CD4-positive, alpha-beta memory T cell (primary cell): ENCODE data around the gene FHIT. TPM values are rescaled to one million over a fixed set of nuclear protein-coding genes. Genes with fewer than 3 reads are reported as not detected.

Experiments
- CTCF ChIA-PET: fragments of 350-600 bp; sonication (Branson Sonifier 250); formaldehyde crosslinking; loops from one replicate; lab custom pipeline; 2021; ENCODE audit warnings: inconsistent platforms; ENCODE audit not compliant: partially characterized antibody; lab: Charles Lee
- POLR2A ChIA-PET: fragments of 350-600 bp; sonication (Branson Sonifier 250); formaldehyde crosslinking; loops from one replicate; lab custom pipeline; 2021; ENCODE audit not compliant: partially characterized antibody; lab: Charles Lee
- DNase-seq, 5 donors: peaks; one replicate each; pipeline versions ENCODE4 v3.0.0 to v3.0.0-alpha.2; 2020 to 2022; ENCODE audit warnings: mixed read lengths in 1 of 5
- H3K27ac ChIP-seq: one replicate; pipeline ENCODE4 v1.7.0; 2013; ENCODE audit warnings: low read depth, low read length
- H3K27me3 ChIP-seq: 2 replicates; pipeline ENCODE4 v1.7.0; 2013; ENCODE audit warnings: mild to moderate bottlenecking, low read length, moderate library complexity; ENCODE audit not compliant: insufficient read depth
- H3K36me3 ChIP-seq: 2 replicates; pipeline ENCODE4 v1.7.0; 2013; ENCODE audit warnings: mild to moderate bottlenecking, low read length, moderate library complexity; ENCODE audit not compliant: insufficient read depth
- H3K4me1 ChIP-seq: 2 replicates; pipeline ENCODE4 v1.7.0; 2013; ENCODE audit warnings: mild to moderate bottlenecking, low read length, moderate library complexity; ENCODE audit not compliant: insufficient read depth
- H3K4me3 ChIP-seq, 2 donors: one replicate each; pipeline ENCODE4 v1.7.0; 2013; ENCODE audit warnings: low read length in 2 of 2, mild to moderate bottlenecking in 1 of 2
- H3K9me3 ChIP-seq, 2 donors: one replicate each; pipeline ENCODE4 v1.7.0; 2013; ENCODE audit warnings: low read length in 2 of 2, control low read depth in 1 of 2; ENCODE audit not compliant: control insufficient read depth in 1 of 2
- H3K27ac Mint-ChIP-seq, 7 donors: one replicate each; pipeline ENCODE4 v1.8.0; 2020 to 2021; ENCODE audit warnings: mixed read lengths in 7 of 7, mild to moderate bottlenecking in 6 of 7, inconsistent platforms in 3 of 7, moderate library complexity in 3 of 7
- H3K27me3 Mint-ChIP-seq, 2 donors: one replicate each; pipeline ENCODE4 v1.8.0; 2020 to 2021; ENCODE audit warnings: mixed read lengths in 2 of 2
- H3K36me3 Mint-ChIP-seq, 2 donors: one replicate each; pipeline ENCODE4 v1.8.0; 2020 to 2021; ENCODE audit warnings: mixed read lengths in 2 of 2, inconsistent platforms in 1 of 2, mild to moderate bottlenecking in 1 of 2
- H3K4me1 Mint-ChIP-seq, 4 donors: one replicate each; pipeline ENCODE4 v1.8.0; 2020 to 2021; ENCODE audit warnings: mixed read lengths in 4 of 4, mild to moderate bottlenecking in 1 of 4
- H3K4me3 Mint-ChIP-seq, 8 donors: one replicate each; pipeline ENCODE4 v1.8.0; 2020 to 2021; ENCODE audit warnings: mixed read lengths in 8 of 8, mild to moderate bottlenecking in 7 of 8, moderate library complexity in 6 of 8, inconsistent platforms in 3 of 8
- H3K9me3 Mint-ChIP-seq, 8 donors: one replicate each; pipeline ENCODE4 v1.8.0; 2020 to 2021; ENCODE audit warnings: mixed read lengths in 8 of 8, mild to moderate bottlenecking in 5 of 8, inconsistent platforms in 3 of 8, moderate library complexity in 1 of 8
- intact Hi-C: fragments of 100-400 bp; cut with micrococcal nuclease; formaldehyde crosslinking; loops from one replicate; pipeline ENCODE4 v1.15.1; 2023
- polyA plus RNA-seq, 2 donors: library from polyadenylated mRNA; unstranded; fragments of 300-500 nt; fragmentation: Illumina TruSeq; gene quantifications; one replicate each; pipeline ENCODE4 v1.2.3, GENCODE V29; 2021
- total RNA-seq, 2 experiments: library from RNA; stranded (reverse); gene quantifications; one replicate each; pipeline ENCODE4 v1.2.3, GENCODE V29; 2021

The FHIT gene
- total and polyA plus RNA-seq, 4 experiments from 2014 or later: 8.5 to 58.7 (median 33.2) TPM

DNA sequence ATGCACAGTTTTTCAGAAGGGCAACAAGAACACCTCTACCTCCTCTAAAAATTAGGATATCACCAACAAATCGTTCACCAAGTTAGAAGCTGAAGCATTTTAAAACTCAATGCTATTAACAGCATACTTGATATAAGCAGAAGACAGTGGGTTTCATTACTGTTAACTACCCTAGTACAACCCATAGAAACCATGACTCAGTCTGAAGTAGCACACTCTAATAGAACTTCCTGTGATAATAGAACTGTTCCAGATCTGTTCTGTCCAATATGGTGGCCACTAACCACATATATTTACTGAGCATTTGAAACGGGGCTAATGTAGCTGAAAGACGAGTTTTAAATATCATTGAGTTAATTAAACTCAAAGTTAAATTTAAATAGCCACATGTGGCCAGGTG lies 1075.6 kb downstream of the FHIT start:
- H3K27me3 Mint-ChIP-seq: peaks cover 0 to 1% of the 10 kb centered on the region in 2 donors
- ChIA-PET POLR2A (no interaction called here), CTCF (no interaction called here)
- no peaks in the 10 kb centered on the region for H3K27me3 ChIP-seq
- no peaks in the 10 kb centered on the region for H3K4me1 Mint-ChIP-seq
- H3K36me3 ChIP-seq: no peaks in the 10 kb centered on the region
- H3K36me3 Mint-ChIP-seq: no peaks in the 10 kb centered on the region
- no peaks in the 10 kb centered on the region for H3K9me3 ChIP-seq
- no peak overlapping the region for H3K4me3 ChIP-seq
- H3K27ac Mint-ChIP-seq: no peak overlapping the region
- H3K9me3 Mint-ChIP-seq: no peaks in the 10 kb centered on the region
- H3K4me1 ChIP-seq: no peaks in the 10 kb centered on the region
- intact Hi-C loops: no loop called here
- DNase-seq: no peak
- H3K27ac ChIP-seq: no peak overlapping the region
- H3K4me3 Mint-ChIP-seq: no peak overlapping the region

DNA sequence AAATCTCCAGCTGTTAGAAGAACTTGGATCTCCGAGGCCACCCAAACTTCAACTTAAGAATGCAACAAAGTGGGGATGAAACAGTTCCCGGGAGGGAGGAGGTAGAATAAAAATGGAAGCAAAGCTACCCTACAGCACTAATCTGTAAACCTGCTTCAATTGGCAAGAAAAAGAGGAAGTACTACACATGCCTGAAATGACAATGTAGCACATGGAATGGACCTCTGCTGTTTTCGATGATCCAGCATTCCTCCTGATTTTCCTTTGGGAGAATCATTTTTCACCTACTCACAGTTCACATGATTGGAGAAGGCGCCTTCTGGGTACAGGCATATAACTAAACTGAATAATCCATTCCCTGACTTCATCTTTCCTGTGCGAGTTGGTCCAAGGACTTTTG lies 1081.5 kb downstream of the FHIT start:
- Histone ChIP-seq H3K9me3 (no peaks in the 10 kb centered on the region), H3K4me3 (no peak overlapping the region), H3K27ac (no peak overlapping the region), H3K4me1 (no peaks in the 10 kb centered on the region), H3K36me3 (no peaks in the 10 kb centered on the region), H3K27me3 (no peaks in the 10 kb centered on the region)
- Mint-ChIP-seq H3K4me3 (no peak overlapping the region), H3K27ac (no peak overlapping the region), H3K36me3 (no peaks in the 10 kb centered on the region), H3K27me3 (no peaks in the 10 kb centered on the region), H3K9me3 (no peaks in the 10 kb centered on the region), H3K4me1 (peaks cover 0 to 2% (median 0%) of the 10 kb centered on the region in 4 donors)
- CTCF ChIA-PET: interaction anchor here (1.0 to 1.4 kb wide), 3 partner anchors 16 to 594 kb away, joined by 3 to 4 read pairs (median 3); no protein-coding TSS in a partner anchor
- intact Hi-C loops: no loop called here
- POLR2A ChIA-PET: no interaction called here
- no peak for DNase-seq

DNA sequence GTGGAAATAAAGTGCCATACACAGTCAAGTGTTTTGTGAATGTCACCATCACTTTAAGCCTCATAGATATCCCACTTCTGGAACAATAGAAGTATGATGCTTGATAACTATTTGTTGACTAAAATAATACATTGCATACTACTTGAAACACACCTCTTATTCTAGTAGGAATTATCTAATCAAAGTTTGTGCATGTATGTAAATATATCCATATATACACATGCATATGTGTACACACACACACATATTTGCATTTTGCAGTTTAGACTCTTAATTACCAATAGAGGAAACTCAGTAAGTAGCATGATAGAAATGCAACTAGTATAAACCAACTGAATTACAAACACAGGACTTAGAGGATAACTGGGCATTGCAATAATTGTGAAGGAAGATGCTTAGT lies 1084.1 kb downstream of the FHIT start:
- ChIA-PET CTCF (no interaction called here), POLR2A (no interaction called here)
- H3K27me3 Mint-ChIP-seq: no peaks in the 10 kb centered on the region
- Histone ChIP-seq H3K4me1 (no peaks in the 10 kb centered on the region), H3K9me3 (no peaks in the 10 kb centered on the region), H3K27ac (no peak overlapping the region), H3K36me3 (no peaks in the 10 kb centered on the region), H3K27me3 (no peaks in the 10 kb centered on the region), H3K4me3 (no peak overlapping the region)
- peaks cover 0 to 3% (median 0%) of the 10 kb centered on the region in 8 donors for H3K9me3 Mint-ChIP-seq
- no peak overlapping the region for H3K4me3 Mint-ChIP-seq
- no peaks in the 10 kb centered on the region for H3K36me3 Mint-ChIP-seq
- H3K27ac Mint-ChIP-seq: no peak overlapping the region
- no peak for DNase-seq
- H3K4me1 Mint-ChIP-seq: peaks cover 0 to 2% (median 0%) of the 10 kb centered on the region in 4 donors
- intact Hi-C loops: no loop called here

DNA sequence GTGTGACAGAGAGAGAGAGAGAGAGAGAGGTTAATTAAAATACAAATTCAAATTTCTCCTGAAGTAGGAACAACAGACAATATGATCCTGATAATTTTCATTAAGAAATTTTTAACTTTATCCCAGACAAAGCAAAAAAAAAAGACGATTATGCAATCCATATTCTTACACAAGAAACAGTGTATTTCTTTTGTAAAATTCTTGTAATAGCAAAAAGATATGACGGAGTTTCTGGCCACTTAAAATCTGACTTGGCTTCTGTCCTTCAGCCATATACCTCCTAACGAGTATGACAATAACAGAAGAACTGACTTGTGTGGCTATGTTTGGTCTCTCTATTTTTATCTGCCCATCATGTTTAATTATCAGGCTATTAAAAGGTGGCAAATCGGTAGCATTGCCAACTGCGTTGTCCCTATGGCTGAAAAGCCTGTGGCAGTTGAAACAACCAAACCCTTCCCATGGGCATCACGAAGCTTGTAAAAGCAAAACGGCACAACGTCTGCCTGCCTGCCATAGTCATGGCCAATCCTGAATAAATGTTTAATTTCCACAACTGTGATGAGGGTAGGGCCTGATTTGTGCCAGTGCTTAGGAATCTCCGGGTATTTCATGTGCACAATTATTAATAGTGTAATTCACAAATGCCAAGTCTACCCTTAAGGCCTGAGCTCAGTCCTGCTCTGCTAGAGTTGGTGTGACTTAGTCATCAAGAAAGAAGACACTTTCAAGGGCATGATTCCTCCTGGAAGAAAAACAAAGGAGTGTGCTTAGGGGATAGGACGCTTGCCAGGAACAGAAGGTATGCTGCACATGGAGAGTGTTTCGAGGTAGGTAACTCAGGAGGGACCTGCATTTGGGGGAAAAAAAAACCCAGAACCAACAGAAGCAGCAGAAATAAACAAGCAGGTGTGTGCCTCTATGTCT lies 1090.2 kb downstream of the FHIT start:
- peaks cover 0 to 3% (median 0%) of the 10 kb centered on the region in 8 donors for H3K9me3 Mint-ChIP-seq
- H3K27ac Mint-ChIP-seq: peak overlapping the region in 2 of 7 donors; percentile 25 to 42
- POLR2A ChIA-PET: no interaction called here

DNA sequence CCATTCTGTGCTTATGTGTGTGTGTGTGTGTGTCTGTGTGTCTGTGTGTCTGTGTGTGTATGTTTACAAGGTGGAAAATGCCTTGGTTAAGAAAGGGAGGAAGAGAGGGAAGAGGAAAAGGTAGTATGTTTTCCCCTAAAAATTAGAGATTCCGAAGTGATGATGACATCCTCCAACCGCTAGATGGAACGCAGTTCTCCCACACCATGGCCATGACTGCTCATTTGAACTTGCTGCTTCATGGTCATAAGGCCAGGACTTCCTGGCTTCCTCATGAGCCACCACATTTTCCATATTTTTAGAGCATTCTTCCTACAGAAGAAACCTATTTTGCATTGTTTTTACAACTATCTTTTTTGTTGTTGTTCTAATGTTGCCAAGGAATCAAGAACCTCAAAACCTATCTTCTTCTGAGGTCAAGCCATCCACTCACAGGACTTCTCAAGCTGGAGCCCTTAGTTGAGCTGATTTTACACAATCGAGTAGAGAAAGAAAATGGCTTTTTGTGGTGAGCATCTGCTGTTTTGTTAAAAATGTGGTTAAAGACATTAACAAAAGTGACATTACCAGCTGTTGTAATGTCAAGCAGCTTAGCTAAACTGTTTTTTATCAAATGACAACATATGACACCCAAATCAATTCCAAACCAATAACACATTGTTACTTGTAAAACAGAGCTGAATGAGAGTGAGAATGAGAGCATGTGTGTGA lies 1091.0 kb downstream of the FHIT start:
- H3K4me1 ChIP-seq: no peaks in the 10 kb centered on the region
- POLR2A ChIA-PET: no interaction called here
- Mint-ChIP-seq H3K4me1 (peaks cover 3 to 9% (median 4%) of the 10 kb centered on the region in 4 donors), H3K27me3 (no peaks in the 10 kb centered on the region), H3K27ac (peak overlapping the region in 1 of 7 donors; percentile 42), H3K9me3 (peaks cover 0 to 3% (median 0%) of the 10 kb centered on the region in 8 donors), H3K36me3 (no peaks in the 10 kb centered on the region), H3K4me3 (no peak overlapping the region)
- H3K27ac ChIP-seq: no peak overlapping the region
- H3K9me3 ChIP-seq: no peaks in the 10 kb centered on the region
- CTCF ChIA-PET: no interaction called here
- intact Hi-C loops: no loop called here
- DNase-seq: no peak
- no peaks in the 10 kb centered on the region for H3K27me3 ChIP-seq
- H3K36me3 ChIP-seq: no peaks in the 10 kb centered on the region
- no peak overlapping the region for H3K4me3 ChIP-seq

More for the DNA sequence above, 1090.2 kb downstream of the FHIT start:
- H3K4me1 Mint-ChIP-seq: peaks cover 3 to 9% (median 4%) of the 10 kb centered on the region in 4 donors
- H3K27me3 Mint-ChIP-seq: no peaks in the 10 kb centered on the region
- H3K27ac ChIP-seq: no peak overlapping the region
- CTCF ChIA-PET: no interaction called here
- no peaks in the 10 kb centered on the region for H3K27me3 ChIP-seq
- H3K36me3 ChIP-seq: no peaks in the 10 kb centered on the region
- no peak overlapping the region for H3K4me3 Mint-ChIP-seq
- no peaks in the 10 kb centered on the region for H3K4me1 ChIP-seq
- DNase-seq: no peak
- H3K4me3 ChIP-seq: no peak overlapping the region
- H3K36me3 Mint-ChIP-seq: no peaks in the 10 kb centered on the region
- H3K9me3 ChIP-seq: no peaks in the 10 kb centered on the region
- intact Hi-C loops: no loop called here

DNA sequence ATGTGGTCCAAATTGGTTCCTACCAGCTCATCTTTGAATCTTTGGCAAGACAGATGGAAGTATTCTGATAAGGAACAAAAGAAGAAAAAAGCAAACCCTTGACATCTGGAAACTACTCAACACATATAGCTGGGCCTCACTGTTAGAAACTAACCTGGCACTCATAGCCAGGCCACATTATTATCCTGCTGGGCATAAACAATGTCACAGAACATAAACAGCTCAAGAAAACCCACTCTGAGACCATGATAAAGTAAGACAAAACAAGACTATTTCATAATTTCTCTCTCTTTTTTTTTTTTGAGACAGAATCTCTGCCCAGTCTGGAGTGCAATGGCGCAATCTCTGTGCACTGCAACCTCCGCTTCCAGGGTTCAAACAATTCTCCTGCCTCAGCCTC lies 1093.2 kb downstream of the FHIT start:
- ChIA-PET CTCF (no interaction called here), POLR2A (no interaction called here)
- Mint-ChIP-seq H3K4me1 (peaks cover 3 to 9% (median 4%) of the 10 kb centered on the region in 4 donors), H3K27me3 (no peaks in the 10 kb centered on the region), H3K9me3 (peaks cover 0 to 2% (median 0%) of the 10 kb centered on the region in 8 donors), H3K36me3 (no peaks in the 10 kb centered on the region), H3K27ac (no peak overlapping the region), H3K4me3 (no peak overlapping the region)
- no peak for DNase-seq
- no peak overlapping the region for H3K27ac ChIP-seq
- H3K4me1 ChIP-seq: no peaks in the 10 kb centered on the region
- H3K27me3 ChIP-seq: no peaks in the 10 kb centered on the region
- H3K36me3 ChIP-seq: no peaks in the 10 kb centered on the region
- H3K9me3 ChIP-seq: no peaks in the 10 kb centered on the region
- no peak overlapping the region for H3K4me3 ChIP-seq
- intact Hi-C loops: no loop called here

DNA sequence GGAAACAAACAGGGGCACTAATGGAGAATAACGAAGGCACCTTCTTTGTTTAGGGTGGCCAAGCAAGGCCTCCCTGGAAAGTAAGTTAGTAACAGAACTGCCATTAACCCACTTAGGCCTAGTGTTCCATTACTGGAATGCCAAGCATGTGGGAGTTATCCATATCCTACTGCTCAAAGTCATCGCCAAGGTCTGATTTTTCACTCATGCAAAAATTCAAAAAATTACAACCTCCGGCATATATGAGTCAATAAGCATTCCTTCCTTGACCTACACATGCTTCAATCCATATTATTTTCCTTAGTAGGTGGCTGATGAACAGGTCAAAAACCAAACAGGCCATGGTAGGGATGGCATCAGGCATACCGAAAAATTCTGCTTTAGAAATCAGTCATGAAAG lies 1097.2 kb downstream of the FHIT start:
- Mint-ChIP-seq H3K4me1 (peaks cover 0 to 3% (median 0%) of the 10 kb centered on the region in 4 donors), H3K4me3 (no peak overlapping the region), H3K27me3 (no peaks in the 10 kb centered on the region), H3K9me3 (peaks cover 0 to 3% (median 0%) of the 10 kb centered on the region in 8 donors), H3K36me3 (no peaks in the 10 kb centered on the region), H3K27ac (no peak overlapping the region)
- intact Hi-C loops: no loop called here
- POLR2A ChIA-PET: no interaction called here
- Histone ChIP-seq H3K4me3 (no peak overlapping the region), H3K4me1 (no peaks in the 10 kb centered on the region), H3K27me3 (no peaks in the 10 kb centered on the region), H3K9me3 (no peaks in the 10 kb centered on the region), H3K27ac (no peak overlapping the region), H3K36me3 (no peaks in the 10 kb centered on the region)
- DNase-seq: no peak
- CTCF ChIA-PET: no interaction called here
